Left kidney (tissue), 8 donors: Measurements from ENCODE around the gene KBTBD6. TPM values are rescaled to one million over a fixed set of nuclear protein-coding genes. Genes with fewer than 3 reads are reported as not detected.
A peak's percentile ranks its signal among the peaks of the same experiment; 100 is the strongest.
"Not testable (repeated sequence)": the region's sequence is repeated elsewhere in the genome, so short reads cannot be mapped to it uniquely, and the experiment has no call there.

Source experiments
- DNase-seq: peaks from one replicate; pipeline ENCODE4 v3.0.0-alpha.2; 2013
- long read RNA-seq, 8 donors: transcript quantifications; one replicate each; lab custom pipeline, GENCODE V29; 2026
- polyA plus RNA-seq: library from polyadenylated mRNA; unstranded; fragments of 120-200 nt; gene quantifications from one replicate; pipeline ENCODE4 v1.2.1, GENCODE V29; 2013; ENCODE audit not compliant: insufficient read length

KBTBD6 gene
- polyA plus RNA-seq, result 19.3 TPM
- long read RNA-seq, donor 1, full-length matches to known transcripts, result 30 of 30 reads
- long read RNA-seq, donor 1, partial matches to known transcripts, result 0 of 30 reads
- long read RNA-seq, donor 1, other reads (novel, unspliced or antisense), result 0 of 30 reads
- long read RNA-seq, donor 2, full-length matches to known transcripts, result 15 of 15 reads
- long read RNA-seq, donor 2, partial matches to known transcripts, result 0 of 15 reads
- long read RNA-seq, donor 2, other reads (novel, unspliced or antisense), result 0 of 15 reads
- long read RNA-seq, donor 3, full-length matches to known transcripts, result 22 of 22 reads
- long read RNA-seq, donor 3, partial matches to known transcripts, result 0 of 22 reads
- long read RNA-seq, donor 3, other reads (novel, unspliced or antisense), result 0 of 22 reads
- long read RNA-seq, donor 4, full-length matches to known transcripts, result 3 of 3 reads
- long read RNA-seq, donor 4, partial matches to known transcripts, result 0 of 3 reads
- long read RNA-seq, donor 4, other reads (novel, unspliced or antisense), result 0 of 3 reads
- long read RNA-seq, donor 5, full-length matches to known transcripts, result 15 of 15 reads
- long read RNA-seq, donor 5, partial matches to known transcripts, result 0 of 15 reads
- long read RNA-seq, donor 5, other reads (novel, unspliced or antisense), result 0 of 15 reads
- long read RNA-seq, donor 6, full-length matches to known transcripts, result 29 of 29 reads
- long read RNA-seq, donor 6, partial matches to known transcripts, result 0 of 29 reads
- long read RNA-seq, donor 6, other reads (novel, unspliced or antisense), result 0 of 29 reads
- long read RNA-seq, donor 7, full-length matches to known transcripts, result 21 of 21 reads
- long read RNA-seq, donor 7, partial matches to known transcripts, result 0 of 21 reads
- long read RNA-seq, donor 7, other reads (novel, unspliced or antisense), result 0 of 21 reads
- long read RNA-seq, donor 8, full-length matches to known transcripts, result 9 of 9 reads
- long read RNA-seq, donor 8, partial matches to known transcripts, result 0 of 9 reads
- long read RNA-seq, donor 8, other reads (novel, unspliced or antisense), result 0 of 9 reads

- peak; percentile 98 for DNase-seq
These were observed at the start of gene KBTBD6 for GRCh38 chr13:41132512-41133152. Gene KBTBD6 (minus strand): TSS chr13:41132802. CDS start chr13:41132511, 291 bp downstream.

- no peak for DNase-seq
These were observed 49.6 kb upstream of the KBTBD6 start for GRCh38 chr13:41182231-41182630.

DNA sequence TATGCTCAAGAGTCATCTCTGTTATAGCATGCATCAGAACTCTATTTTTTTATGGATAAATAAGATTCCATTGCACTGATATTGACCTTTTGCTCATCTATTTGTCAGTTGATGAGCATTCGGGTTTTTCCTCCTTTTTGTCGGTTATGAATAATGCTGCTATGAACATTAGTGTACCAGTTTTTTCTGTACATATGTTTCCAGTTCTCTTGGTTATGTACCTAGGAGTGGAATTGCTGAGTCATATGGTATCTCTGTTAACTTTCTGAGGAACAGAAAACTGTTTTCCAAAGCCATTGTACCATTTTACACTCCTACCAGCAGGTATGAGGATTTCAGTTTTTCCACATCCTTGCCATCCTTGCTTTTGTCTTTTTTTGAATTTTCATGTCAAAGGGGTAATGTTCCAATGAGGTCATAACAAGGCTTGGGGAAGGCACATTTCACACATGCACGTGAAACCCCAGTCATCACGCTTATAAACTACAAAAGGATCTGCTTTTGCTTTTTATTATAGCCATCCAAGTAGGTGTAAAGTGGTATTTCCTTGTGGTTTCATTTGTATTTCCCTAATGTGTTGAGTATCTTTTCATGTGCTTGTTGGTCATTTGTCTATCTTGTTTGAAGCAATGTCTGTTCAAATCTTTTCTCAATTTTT is 47.1 kb upstream of the KBTBD6 start:
- DNase-seq, result no peak

DNA sequence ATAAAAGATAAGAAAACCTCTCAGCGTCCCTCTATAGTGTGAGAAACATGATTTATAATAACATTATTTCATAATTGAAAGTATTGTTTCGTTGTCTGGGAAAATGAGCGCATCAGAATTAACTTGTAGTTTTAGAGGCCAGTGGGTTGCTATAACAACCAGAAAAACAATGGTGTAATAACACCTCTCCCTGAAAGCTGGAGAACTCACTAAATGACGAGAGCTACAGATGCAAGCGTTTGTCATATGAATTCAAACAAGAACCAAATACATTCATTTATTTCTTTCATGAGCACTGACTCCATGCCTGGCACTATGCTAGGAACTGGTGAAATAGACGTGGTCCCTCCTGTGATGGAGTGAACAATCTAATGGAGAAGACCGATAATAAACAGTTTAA is 45.4 kb upstream of the KBTBD6 start:
- no peak for DNase-seq

DNA sequence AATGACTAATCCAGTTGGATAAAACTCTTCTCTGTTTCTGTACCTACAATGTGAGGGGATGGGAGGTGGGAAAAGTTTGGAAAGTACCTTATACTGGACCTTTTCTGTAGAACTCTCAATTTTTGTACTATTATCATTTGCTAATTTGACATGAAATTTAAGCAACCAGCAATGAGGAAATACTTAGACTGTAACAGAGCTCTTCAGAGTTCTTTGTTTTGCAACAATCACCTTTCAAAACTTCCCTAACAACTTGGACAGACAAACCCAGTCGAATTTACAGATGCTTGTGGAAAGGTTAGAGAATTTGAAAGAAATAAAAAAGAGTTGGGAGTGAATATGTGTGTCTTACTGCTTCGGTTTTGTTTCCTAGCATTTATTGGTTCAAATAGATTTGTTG is 45.0 kb upstream of the KBTBD6 start:
- no peak for DNase-seq

- not testable (repeated sequence) for DNase-seq
These were observed 43.0 kb upstream of the KBTBD6 start for GRCh38 chr13:41175576-41175975.

- no peak for DNase-seq
These were observed 29.5 kb upstream of the KBTBD6 start for GRCh38 chr13:41162151-41162550.

DNA sequence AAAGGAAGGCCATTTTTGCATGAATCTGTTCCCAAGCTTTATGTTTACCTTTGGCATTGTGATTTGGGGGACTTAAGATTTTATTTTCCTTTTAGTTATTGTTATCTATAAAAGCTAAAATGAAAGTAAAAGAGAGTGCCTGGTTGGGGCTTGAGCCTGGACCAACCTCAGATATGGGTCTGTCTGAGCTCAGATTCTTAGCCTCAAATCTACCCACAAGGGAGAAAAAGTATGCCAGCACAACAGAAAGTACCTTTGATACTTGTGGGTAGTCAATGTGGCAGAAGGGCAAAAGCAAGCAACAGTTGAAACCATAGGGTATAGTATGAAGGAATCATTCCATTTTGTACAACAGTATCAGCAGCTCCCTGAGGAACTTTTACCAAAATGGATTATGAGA is 26.6 kb upstream of the KBTBD6 start:
- no peak for DNase-seq

- DNase-seq, result no peak
These were observed 24.6 kb upstream of the KBTBD6 start for GRCh38 chr13:41157048-41157717.

- DNase-seq, result no peak
These were observed 24.0 kb upstream of the KBTBD6 start for GRCh38 chr13:41156620-41157019.

DNA sequence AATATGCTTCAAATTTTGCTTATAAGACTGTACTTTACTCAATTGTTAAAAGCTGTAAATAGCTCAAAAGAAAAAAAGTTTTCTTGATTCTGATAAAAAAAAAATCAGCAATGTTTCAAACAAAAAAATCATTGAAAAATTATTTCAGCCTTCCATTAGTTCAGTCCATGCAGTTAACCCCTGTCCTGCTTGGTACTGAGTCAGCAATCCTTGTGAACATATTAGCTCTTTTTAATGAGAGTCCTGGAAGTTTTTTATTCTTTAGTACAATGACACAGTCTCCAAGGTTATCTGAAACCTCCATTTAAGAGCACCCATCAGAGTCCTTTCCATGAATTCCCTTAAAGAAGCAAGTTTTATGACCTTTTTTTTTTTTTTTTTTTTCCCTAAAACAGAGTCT is 21.4 kb upstream of the KBTBD6 start:
- no peak for DNase-seq

- no peak for DNase-seq
These were observed 19.4 kb upstream of the KBTBD6 start for GRCh38 chr13:41152005-41152404.

- DNase-seq, result no peak
These were observed 17.5 kb upstream of the KBTBD6 start for GRCh38 chr13:41150058-41150457.

- no peak for DNase-seq
These were observed 16.0 kb upstream of the KBTBD6 start for GRCh38 chr13:41148419-41149283.

- DNase-seq, result no peak
These were observed 12.7 kb upstream of the KBTBD6 start for GRCh38 chr13:41145136-41145908.

- DNase-seq, result no peak
These were observed 12.0 kb upstream of the KBTBD6 start for GRCh38 chr13:41144576-41144975.

DNA sequence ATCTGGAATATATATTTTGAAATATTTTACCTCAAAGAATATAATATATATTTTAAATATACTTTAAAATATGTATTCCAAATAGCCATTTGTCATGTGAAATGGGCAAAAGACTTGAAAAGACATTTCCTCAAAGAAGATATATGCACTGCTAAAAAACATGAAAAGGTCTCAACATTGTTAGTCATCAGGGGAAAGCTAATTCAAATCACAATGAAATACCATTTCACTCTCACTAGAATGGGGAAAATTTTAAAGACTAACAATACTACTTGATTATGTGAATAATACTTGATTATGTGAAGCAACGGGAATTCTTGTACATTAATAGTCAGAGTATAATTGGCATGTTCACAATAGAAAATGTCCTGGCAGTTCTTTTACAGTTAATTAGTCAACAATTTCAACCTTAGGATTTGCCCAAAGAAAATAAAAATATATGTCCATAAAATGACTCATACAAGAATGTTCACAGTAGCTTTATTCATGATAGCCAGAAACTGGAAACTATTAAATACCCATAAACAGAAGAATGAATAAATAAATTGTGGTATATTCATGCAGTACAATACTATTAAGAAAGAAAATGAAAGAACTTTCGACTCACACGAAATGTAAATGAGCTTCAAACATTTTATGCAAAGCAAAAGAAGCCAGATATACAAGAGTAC is 6.8 kb upstream of the KBTBD6 start:
- no peak for DNase-seq

DNA sequence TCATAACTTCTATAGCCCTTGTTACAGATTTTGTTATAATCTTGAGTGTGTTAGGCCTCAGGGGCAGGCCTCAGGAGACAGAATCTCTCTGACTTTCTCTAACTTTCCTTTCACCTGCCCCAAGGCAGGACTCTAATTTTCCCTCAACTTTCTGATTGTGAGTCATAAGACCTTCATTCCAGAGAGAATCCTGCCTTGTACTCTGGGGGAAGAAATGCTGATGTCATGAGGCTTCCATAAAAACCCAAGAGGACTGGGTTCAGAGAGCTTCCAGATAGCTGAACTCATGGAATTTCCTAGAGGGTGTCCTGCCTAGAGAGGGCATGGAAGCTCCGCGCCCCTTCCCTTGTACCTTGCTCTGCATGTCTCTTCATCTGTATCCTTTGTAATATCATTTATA is 5.3 kb upstream of the KBTBD6 start:
- DNase-seq, result no peak

- DNase-seq, result no peak
These were observed 4.6 kb upstream of the KBTBD6 start for GRCh38 chr13:41137241-41137640.
